Natural killer cell (primary cell): ENCODE measurements around the gene TUBD1. TPM values are rescaled to one million over a fixed set of nuclear protein-coding genes. Genes with fewer than 3 reads are reported as not detected.
"Not testable (repeated sequence)": the region's sequence is repeated elsewhere in the genome, so short reads cannot be mapped to it uniquely, and the experiment has no call there.

Experiments used
- ATAC-seq, 3 donors: fragments of 150-1000 bp in 2 of 3; fragments of 200-7000 bp in 1 of 3; cut with Tn5 transposase; 1 replicate in 1 of 3; 2 replicates in 2 of 3; pipeline ENCODE4 v1.10.0; 2021; ENCODE audit warnings: mild to moderate bottlenecking in 2 of 3, moderate library complexity in 2 of 3
- DNase-seq, 2 donors: peaks; one replicate each; pipeline versions ENCODE4 v3.0.0 to v3.0.0-alpha.2; 2013 to 2021; ENCODE audit warnings: mixed read lengths in 1 of 2
- H3K27ac ChIP-seq: one replicate; pipeline ENCODE4 v1.5.1; 2013; ENCODE audit warnings: mild to moderate bottlenecking, low read length
- H3K27me3 ChIP-seq: one replicate; pipeline ENCODE4 v1.6.1; 2013; ENCODE audit warnings: low read length; ENCODE audit not compliant: control insufficient read depth, insufficient read depth
- H3K36me3 ChIP-seq: one replicate; pipeline ENCODE4 v1.6.1; 2013; ENCODE audit warnings: low read length; ENCODE audit not compliant: control insufficient read depth, insufficient read depth
- H3K4me1 ChIP-seq: one replicate; pipeline ENCODE4 v1.6.1; 2013; ENCODE audit warnings: low read length; ENCODE audit not compliant: control insufficient read depth, insufficient read depth
- H3K4me3 ChIP-seq: one replicate; pipeline ENCODE4 v1.5.1; 2013; ENCODE audit warnings: low read length
- H3K9me3 ChIP-seq: one replicate; pipeline ENCODE4 v1.6.1; 2013; ENCODE audit warnings: low read length; ENCODE audit not compliant: control insufficient read depth, insufficient read depth
- H3K27ac Mint-ChIP-seq, 2 donors: one replicate each; pipeline ENCODE4 v1.8.0; 2022; ENCODE audit warnings: mild to moderate bottlenecking in 2 of 2, mixed read lengths in 2 of 2, moderate library complexity in 1 of 2
- H3K27me3 Mint-ChIP-seq, 2 donors: one replicate each; pipeline ENCODE4 v1.8.0; 2022; ENCODE audit warnings: low read depth in 2 of 2, mixed read lengths in 2 of 2
- H3K36me3 Mint-ChIP-seq: one replicate; pipeline ENCODE4 v1.8.0; 2022; ENCODE audit warnings: mixed read lengths
- H3K4me1 Mint-ChIP-seq, 2 donors: one replicate each; pipeline ENCODE4 v1.8.0; 2022; ENCODE audit warnings: mixed read lengths in 2 of 2
- H3K4me3 Mint-ChIP-seq: one replicate; pipeline ENCODE4 v1.8.0; 2022; ENCODE audit warnings: mild to moderate bottlenecking, moderate library complexity, mixed read lengths
- H3K9me3 Mint-ChIP-seq, 2 donors: one replicate each; pipeline ENCODE4 v1.8.0; 2022; ENCODE audit warnings: mixed read lengths in 2 of 2
- CTCF ChIP-seq: fragments of 200-600 bp; IDR thresholded peaks from one replicate; pipeline ENCODE4 v1.8.0; 2022; ENCODE audit warnings: antibody characterized with exemption
- WGBS: methylation state at CpG from one replicate; pipeline ENCODE4 v1.1.7; 2013; ENCODE audit warnings: missing lambda C conversion rate; ENCODE audit not compliant: insufficient coverage; 5-methylcytosine and 5-hydroxymethylcytosine counted together
- intact Hi-C: fragments of 100-400 bp; cut with micrococcal nuclease; formaldehyde crosslinking; loops from one replicate; pipeline ENCODE4 v1.14.2; 2022
- total RNA-seq, 4 donors: library from RNA; stranded (reverse); fragments of 120-200 nt in 1 of 4; gene quantifications; one replicate each; pipeline versions ENCODE4 v1.2.3 to v1.2.4, GENCODE V29; 2013 to 2022

The TUBD1 gene
- total RNA-seq, 3 donors from 2014 or later (not counting 1 experiment from before 2014, with no cell fraction given): 8.4 to 9.0 (median 8.4) TPM

- peaks cover 3% of the 10 kb centered on the region for H3K36me3 ChIP-seq
- no peak overlapping the region for H3K4me3 ChIP-seq
- no peaks in the 10 kb centered on the region for H3K27me3 Mint-ChIP-seq
- TF ChIP-seq CTCF: no peak
- DNase-seq (no peak), ATAC-seq (no peak)
- H3K9me3 Mint-ChIP-seq: no peaks in the 10 kb centered on the region
- no peaks in the 10 kb centered on the region for H3K27me3 ChIP-seq
- peak overlapping the region; percentile 71 for H3K27ac ChIP-seq
- WGBS: 70% methylated on average over 2 of the region's 3 CpGs
- H3K27ac Mint-ChIP-seq: peak overlapping the region; percentile 91 to 97
- H3K4me3 Mint-ChIP-seq: no peak overlapping the region
- peaks cover 21% of the 10 kb centered on the region for H3K4me1 ChIP-seq
- intact Hi-C loops: no loop called here
- H3K9me3 ChIP-seq: no peaks in the 10 kb centered on the region
- H3K36me3 Mint-ChIP-seq: no peaks in the 10 kb centered on the region
- H3K4me1 Mint-ChIP-seq: peaks cover 41 to 44% of the 10 kb centered on the region in 2 donors
These were observed 62.6 kb downstream of the TUBD1 start for GRCh38 chr17:59830007-59830630.

- Histone ChIP-seq H3K4me3 (no peak overlapping the region), H3K27me3 (no peaks in the 10 kb centered on the region), H3K9me3 (no peaks in the 10 kb centered on the region), H3K36me3 (peaks cover 3% of the 10 kb centered on the region), H3K27ac (peak overlapping the region; percentile 71), H3K4me1 (peaks cover 21% of the 10 kb centered on the region)
- WGBS: 40% methylated on average over 1 of the region's 4 CpGs
- intact Hi-C loops: loop anchor here (1.0 kb wide), 2 partner anchors 8 to 43 kb away; no protein-coding TSS in a partner anchor
- peak in 1 of 2 donors; percentile 77 for DNase-seq
- H3K4me1 Mint-ChIP-seq: peaks cover 41 to 44% of the 10 kb centered on the region in 2 donors
- no peaks in the 10 kb centered on the region for H3K9me3 Mint-ChIP-seq
- peak; percentile 92 to 97 (median 96) for ATAC-seq
- H3K27ac Mint-ChIP-seq: peak overlapping the region; percentile 91 to 97
- no peaks in the 10 kb centered on the region for H3K27me3 Mint-ChIP-seq
- H3K4me3 Mint-ChIP-seq: peak overlapping the region; percentile 81
- TF ChIP-seq CTCF: no peak
- H3K36me3 Mint-ChIP-seq: no peaks in the 10 kb centered on the region
These were observed 63.3 kb downstream of the TUBD1 start for GRCh38 chr17:59829217-59830006.

- not testable (repeated sequence) for H3K36me3 Mint-ChIP-seq, H3K27me3 Mint-ChIP-seq, H3K36me3 ChIP-seq, H3K27me3 ChIP-seq, H3K4me3 ChIP-seq, H3K9me3 ChIP-seq, H3K9me3 Mint-ChIP-seq
- H3K4me1 Mint-ChIP-seq: peaks cover 41 to 44% of the 10 kb centered on the region in 2 donors
- Histone ChIP-seq H3K27ac (peak overlapping the region; percentile 71), H3K4me1 (peaks cover 21% of the 10 kb centered on the region)
- H3K4me3 Mint-ChIP-seq: peak overlapping the region; percentile 81
- peak in 2 of 3 donors; percentile 16 to 43 for ATAC-seq
- peak overlapping the region; percentile 91 to 97 for H3K27ac Mint-ChIP-seq
- WGBS: 39% methylated on average over 4 of the region's 7 CpGs
- DNase-seq: peak in 1 of 2 donors; percentile 46
- intact Hi-C loops: loop anchor here (1.0 kb wide), 2 partner anchors 8 to 43 kb away; no protein-coding TSS in a partner anchor
These were observed 63.9 kb downstream of the TUBD1 start for GRCh38 chr17:59828819-59829216.

- H3K4me3 ChIP-seq: no peak overlapping the region
- no peaks in the 10 kb centered on the region for H3K27me3 ChIP-seq
- H3K4me1 ChIP-seq: peaks cover 21% of the 10 kb centered on the region
- H3K36me3 Mint-ChIP-seq: no peaks in the 10 kb centered on the region
- peaks cover 3% of the 10 kb centered on the region for H3K36me3 ChIP-seq
- peak overlapping the region; percentile 81 for H3K4me3 Mint-ChIP-seq
- ATAC-seq (no peak), DNase-seq (no peak)
- H3K27ac ChIP-seq: peak overlapping the region; percentile 71
- intact Hi-C loops: no loop called here
- TF ChIP-seq CTCF: no peak
- H3K9me3 ChIP-seq: no peaks in the 10 kb centered on the region
- H3K27ac Mint-ChIP-seq: peak overlapping the region; percentile 91 to 97
- no peaks in the 10 kb centered on the region for H3K9me3 Mint-ChIP-seq
- 80% methylated on average over 2 of the region's 2 CpGs for WGBS
- H3K27me3 Mint-ChIP-seq: no peaks in the 10 kb centered on the region
- H3K4me1 Mint-ChIP-seq: peaks cover 41 to 44% of the 10 kb centered on the region in 2 donors
These were observed 64.3 kb downstream of the TUBD1 start for GRCh38 chr17:59828478-59828760.
